DOHH2 (cell line): ENCODE data around the gene KCNH5.

ENCODE experiments used
- H3F3A ChIP-seq: fragments of 200-600 bp; sonication (generic), shearing (Covaris generic); 2 replicates; pipeline ENCODE4 v1.6.0; 2016; ENCODE audit warnings: antibody characterized with exemption, mild to moderate bottlenecking; ENCODE audit not compliant: control insufficient read depth, insufficient read depth
- H3K27ac ChIP-seq: fragments of 200-600 bp; sonication (generic); 2 replicates; pipeline ENCODE4 v1.5.1; 2014; ENCODE audit warnings: low read depth, mild to moderate bottlenecking, low read length, moderate library complexity
- H3K27me3 ChIP-seq: fragments of 200-600 bp; sonication (generic); 2 replicates; pipeline ENCODE4 v1.6.1; 2014; ENCODE audit warnings: mild to moderate bottlenecking, low read length, mixed read lengths; ENCODE audit not compliant: control insufficient read depth
- H3K36me3 ChIP-seq: fragments of 200-600 bp; sonication (generic); 2 replicates; pipeline ENCODE4 v1.6.1; 2014; ENCODE audit warnings: mild to moderate bottlenecking, low read length, moderate library complexity, mixed read lengths; ENCODE audit not compliant: control insufficient read depth
- H3K4me1 ChIP-seq: fragments of 200-600 bp; sonication (generic); 2 replicates; pipeline ENCODE4 v1.6.1; 2014; ENCODE audit warnings: mild to moderate bottlenecking, low read length, mixed read lengths; ENCODE audit not compliant: control insufficient read depth
- H3K4me2 ChIP-seq: fragments of 200-600 bp; sonication (generic); 2 replicates; pipeline ENCODE4 v1.6.0; 2014; ENCODE audit warnings: mild to moderate bottlenecking, low read length, moderate library complexity
- H3K4me3 ChIP-seq: fragments of 200-600 bp; sonication (generic); 2 replicates; pipeline ENCODE4 v1.5.1; 2014; ENCODE audit warnings: mild to moderate bottlenecking, low read length, mixed read lengths
- H3K79me2 ChIP-seq: fragments of 200-600 bp; sonication (generic); 2 replicates; pipeline ENCODE4 v1.6.1; 2014; ENCODE audit warnings: mild to moderate bottlenecking, low read length, mixed read lengths; ENCODE audit not compliant: control insufficient read depth
- H3K9me2 ChIP-seq: fragments of 200-600 bp; sonication (generic); replicated peaks from 2 replicates; pipeline ENCODE4 v1.6.1; 2014; ENCODE audit warnings: mild to moderate bottlenecking, low read length, mixed read lengths; ENCODE audit not compliant: control insufficient read depth
- H3K9me3 ChIP-seq: fragments of 200-600 bp; sonication (generic); 2 replicates; pipeline ENCODE4 v1.6.1; 2014; ENCODE audit warnings: antibody characterized with exemption, low read length, mixed read lengths; ENCODE audit not compliant: control insufficient read depth, insufficient read depth
- H4K20me1 ChIP-seq: fragments of 200-600 bp; sonication (generic); 2 replicates; pipeline ENCODE4 v1.6.0; 2014; ENCODE audit warnings: low read depth, mild to moderate bottlenecking, antibody characterized with exemption, low read length, moderate library complexity; ENCODE audit not compliant: control insufficient read depth, insufficient read depth
- EZH2phosphoT487 ChIP-seq: fragments of 200-600 bp; sonication (generic); IDR thresholded peaks from 2 replicates; pipeline ENCODE4 v1.6.1; 2017; ENCODE audit warnings: borderline replicate concordance, mild to moderate bottlenecking, antibody characterized with exemption, low read length, moderate library complexity, mixed read lengths
- TF ChIP-seq, protein P1 (sequence below): fragments of 200-600 bp; sonication (generic); IDR thresholded peaks from one replicate; pipeline ENCODE4 v1.5.1; 2014; ENCODE audit warnings: antibody characterized with exemption, mild to moderate bottlenecking, low read depth, low read length; ENCODE audit not compliant: poor library complexity, severe bottlenecking

KCNH5 gene

DNA sequence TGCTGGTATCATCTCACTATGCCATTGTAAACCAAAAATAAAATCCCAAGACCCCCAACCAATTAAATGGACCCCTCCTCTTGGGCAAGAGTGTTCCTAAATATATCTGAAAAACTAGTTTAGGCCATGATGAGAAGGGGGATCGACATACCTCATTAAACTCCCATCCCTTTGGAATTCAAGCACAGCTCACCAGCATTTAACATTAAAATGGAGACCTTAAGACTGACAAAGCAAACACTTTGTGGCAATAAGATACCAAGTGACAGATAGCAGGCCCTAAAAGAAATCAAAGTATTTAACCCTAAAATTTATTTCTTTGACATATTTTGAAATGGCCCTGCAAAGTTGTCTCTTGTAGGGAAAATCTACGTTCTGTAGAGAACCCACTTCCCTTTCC is 387.9 kb downstream of the KCNH5 start:
- Histone ChIP-seq H3K4me3 (no peak overlapping the region), H3F3A (no peaks in the 10 kb centered on the region), H3K36me3 (no peaks in the 10 kb centered on the region), H3K9me2 (no peaks in the 10 kb centered on the region), H3K4me1 (no peaks in the 10 kb centered on the region), H3K79me2 (no peaks in the 10 kb centered on the region), H3K27ac (no peak overlapping the region), H3K9me3 (no peaks in the 10 kb centered on the region), H3K27me3 (no peaks in the 10 kb centered on the region), H4K20me1 (no peaks in the 10 kb centered on the region), H3K4me2 (no peak overlapping the region)
- TF ChIP-seq EZH2phosphoT487: no peak
- TF ChIP-seq, protein P1, sequence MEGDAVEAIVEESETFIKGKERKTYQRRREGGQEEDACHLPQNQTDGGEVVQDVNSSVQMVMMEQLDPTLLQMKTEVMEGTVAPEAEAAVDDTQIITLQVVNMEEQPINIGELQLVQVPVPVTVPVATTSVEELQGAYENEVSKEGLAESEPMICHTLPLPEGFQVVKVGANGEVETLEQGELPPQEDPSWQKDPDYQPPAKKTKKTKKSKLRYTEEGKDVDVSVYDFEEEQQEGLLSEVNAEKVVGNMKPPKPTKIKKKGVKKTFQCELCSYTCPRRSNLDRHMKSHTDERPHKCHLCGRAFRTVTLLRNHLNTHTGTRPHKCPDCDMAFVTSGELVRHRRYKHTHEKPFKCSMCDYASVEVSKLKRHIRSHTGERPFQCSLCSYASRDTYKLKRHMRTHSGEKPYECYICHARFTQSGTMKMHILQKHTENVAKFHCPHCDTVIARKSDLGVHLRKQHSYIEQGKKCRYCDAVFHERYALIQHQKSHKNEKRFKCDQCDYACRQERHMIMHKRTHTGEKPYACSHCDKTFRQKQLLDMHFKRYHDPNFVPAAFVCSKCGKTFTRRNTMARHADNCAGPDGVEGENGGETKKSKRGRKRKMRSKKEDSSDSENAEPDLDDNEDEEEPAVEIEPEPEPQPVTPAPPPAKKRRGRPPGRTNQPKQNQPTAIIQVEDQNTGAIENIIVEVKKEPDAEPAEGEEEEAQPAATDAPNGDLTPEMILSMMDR: no peak

GRCh38 chr14:62655166-62655565 is 390.1 kb downstream of the KCNH5 start:
- Histone ChIP-seq H3K9me2 (no peaks in the 10 kb centered on the region), H4K20me1 (no peaks in the 10 kb centered on the region), H3F3A (no peaks in the 10 kb centered on the region), H3K4me3 (no peak overlapping the region), H3K4me1 (no peaks in the 10 kb centered on the region), H3K4me2 (no peak overlapping the region), H3K79me2 (no peaks in the 10 kb centered on the region), H3K27me3 (no peaks in the 10 kb centered on the region), H3K27ac (no peak overlapping the region), H3K9me3 (no peaks in the 10 kb centered on the region), H3K36me3 (no peaks in the 10 kb centered on the region)
- TF ChIP-seq EZH2phosphoT487: no peak
- TF ChIP-seq, protein P1: no peak

DNA sequence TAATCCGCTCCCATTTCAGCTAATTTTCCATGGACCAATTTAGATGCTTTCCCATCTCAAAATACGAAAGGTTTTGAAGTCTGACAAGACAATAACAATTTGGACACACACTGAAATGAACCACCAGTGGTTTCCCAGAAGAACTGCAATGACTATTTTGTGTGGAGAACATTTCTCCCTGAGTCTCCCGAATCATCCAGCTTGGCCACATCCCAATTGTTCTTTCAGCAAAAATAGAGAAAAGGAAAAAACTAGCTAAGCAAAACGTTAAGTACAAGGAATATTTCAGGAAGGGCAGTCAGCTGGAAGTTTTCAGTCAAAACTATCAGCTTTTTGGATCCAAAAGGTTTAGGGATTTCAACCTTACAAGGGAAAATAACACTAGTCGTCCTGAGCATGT is 390.6 kb downstream of the KCNH5 start:
- no peaks in the 10 kb centered on the region for H3K27me3 ChIP-seq
- TF ChIP-seq, protein P1: no peak
- TF ChIP-seq EZH2phosphoT487: no peak
- H3K27ac ChIP-seq: no peak overlapping the region
- no peak overlapping the region for H3K4me2 ChIP-seq
- no peaks in the 10 kb centered on the region for H3K36me3 ChIP-seq
- H3K79me2 ChIP-seq: no peaks in the 10 kb centered on the region
- no peaks in the 10 kb centered on the region for H3F3A ChIP-seq
- no peaks in the 10 kb centered on the region for H3K9me2 ChIP-seq
- H3K4me3 ChIP-seq: no peak overlapping the region
- H3K9me3 ChIP-seq: no peaks in the 10 kb centered on the region
- no peaks in the 10 kb centered on the region for H3K4me1 ChIP-seq
- H4K20me1 ChIP-seq: no peaks in the 10 kb centered on the region
